Measurements from ENCODE around the gene TRPC5OS. TPM values are rescaled to one million over a fixed set of nuclear protein-coding genes. Genes with fewer than 3 reads are reported as not detected.

TRPC5OS gene
- polyA plus RNA-seq, 1 experiment: not detected

GRCh38 chrX:111847491-111848133 lies 28.4 kb upstream of the TRPC5OS start:
- TF ChIP-seq CTCF (IDR thresholded peaks at IDR 0.05; ENCODE audit: low read depth, low read length): no peak
- Histone ChIP-seq H3K27ac (ENCODE audit: low read depth, low read length) (no peak overlapping the region), H3K27me3 (ENCODE audit: control insufficient read depth, insufficient read depth, low read length) (no peaks in the 10 kb centered on the region), H3K9me3 (ENCODE audit: control insufficient read depth, insufficient read depth, low read length) (no peaks in the 10 kb centered on the region), H3K4me3 (ENCODE audit: low read depth, low read length) (no peak overlapping the region)
- CTCF ChIA-PET: no interaction called here
- POLR2A ChIA-PET: no interaction called here
- DNase-seq (ENCODE audit: low read depth, low spot score): no peak

- DNase-seq (ENCODE audit: low read depth, low spot score): no peak
- H3K4me3 ChIP-seq (ENCODE audit: low read depth, low read length): no peak overlapping the region
- no peaks in the 10 kb centered on the region for H3K27me3 ChIP-seq (ENCODE audit: control insufficient read depth, insufficient read depth, low read length)
- POLR2A ChIA-PET: no interaction called here
- no peak overlapping the region for H3K27ac ChIP-seq (ENCODE audit: low read depth, low read length)
- TF ChIP-seq CTCF (IDR thresholded peaks at IDR 0.05; ENCODE audit: low read depth, low read length): no peak
- CTCF ChIA-PET: no interaction called here
- H3K9me3 ChIP-seq (ENCODE audit: control insufficient read depth, insufficient read depth, low read length): no peaks in the 10 kb centered on the region
Observed at GRCh38 chrX:111848541-111848940, 27.4 kb upstream of the TRPC5OS start.

GRCh38 chrX:111850975-111851374 lies 25.0 kb upstream of the TRPC5OS start:
- Histone ChIP-seq H3K27me3 (ENCODE audit: control insufficient read depth, insufficient read depth, low read length) (no peaks in the 10 kb centered on the region), H3K27ac (ENCODE audit: low read depth, low read length) (no peak overlapping the region), H3K4me3 (ENCODE audit: low read depth, low read length) (no peak overlapping the region), H3K9me3 (ENCODE audit: control insufficient read depth, insufficient read depth, low read length) (no peaks in the 10 kb centered on the region)
- ChIA-PET CTCF (interaction anchor here (2.5 kb wide), 1 partner anchor 19 kb away, joined by 7 read pairs; no protein-coding TSS in a partner anchor), POLR2A (no interaction called here)
- no peak for DNase-seq (ENCODE audit: low read depth, low spot score)
- no peak for TF ChIP-seq CTCF (IDR thresholded peaks at IDR 0.05; ENCODE audit: low read depth, low read length)

GRCh38 chrX:111854556-111855490 lies 21.2 kb upstream of the TRPC5OS start:
- DNase-seq (ENCODE audit: low read depth, low spot score): no peak
- ChIA-PET POLR2A (no interaction called here), CTCF (interaction anchor here (1.1 kb wide), 1 partner anchor 15 kb away, joined by 3 read pairs; no protein-coding TSS in a partner anchor)
- H3K27me3 ChIP-seq (ENCODE audit: control insufficient read depth, insufficient read depth, low read length): no peaks in the 10 kb centered on the region
- no peaks in the 10 kb centered on the region for H3K9me3 ChIP-seq (ENCODE audit: control insufficient read depth, insufficient read depth, low read length)
- TF ChIP-seq CTCF (IDR thresholded peaks at IDR 0.05; ENCODE audit: low read depth, low read length): no peak
- no peak overlapping the region for H3K27ac ChIP-seq (ENCODE audit: low read depth, low read length)
- no peak overlapping the region for H3K4me3 ChIP-seq (ENCODE audit: low read depth, low read length)

GRCh38 chrX:111857534-111858060 lies 18.4 kb upstream of the TRPC5OS start:
- ChIA-PET POLR2A (no interaction called here), CTCF (interaction anchor here (2.3 kb wide), 1 partner anchor 12 kb away, joined by 7 read pairs; no protein-coding TSS in a partner anchor)
- DNase-seq (ENCODE audit: low read depth, low spot score): no peak
- no peak overlapping the region for H3K27ac ChIP-seq (ENCODE audit: low read depth, low read length)
- no peak overlapping the region for H3K4me3 ChIP-seq (ENCODE audit: low read depth, low read length)
- no peak for TF ChIP-seq CTCF (IDR thresholded peaks at IDR 0.05; ENCODE audit: low read depth, low read length)
- no peaks in the 10 kb centered on the region for H3K27me3 ChIP-seq (ENCODE audit: control insufficient read depth, insufficient read depth, low read length)
- no peaks in the 10 kb centered on the region for H3K9me3 ChIP-seq (ENCODE audit: control insufficient read depth, insufficient read depth, low read length)
